Astrocyte of the cerebellum (primary cell): Measurements from ENCODE around the gene HMGXB4.

Experiments used
- DNase-seq: peaks from one replicate; pipeline ENCODE4 v3.0.0-alpha.2; 2011; ENCODE audit warnings: low read depth
- H3K4me3 ChIP-seq: 2 replicates; pipeline ENCODE4 v1.5.1; 2011; ENCODE audit warnings: mild to moderate bottlenecking, low read depth, low read length, moderate library complexity
- in situ Hi-C: cut with HindIII; loops from 2 replicates; pipeline ENCODE4 v1.10.0; 2017; ENCODE audit warnings: low sequenced_read_pairs
- TF ChIP-seq, protein P1 (sequence below): IDR thresholded peaks from 2 replicates; pipeline ENCODE4 v1.5.1; 2012; ENCODE audit warnings: low read length, low read depth, moderate library complexity, mild to moderate bottlenecking; ENCODE audit errors: missing control alignments

Gene HMGXB4

DNA sequence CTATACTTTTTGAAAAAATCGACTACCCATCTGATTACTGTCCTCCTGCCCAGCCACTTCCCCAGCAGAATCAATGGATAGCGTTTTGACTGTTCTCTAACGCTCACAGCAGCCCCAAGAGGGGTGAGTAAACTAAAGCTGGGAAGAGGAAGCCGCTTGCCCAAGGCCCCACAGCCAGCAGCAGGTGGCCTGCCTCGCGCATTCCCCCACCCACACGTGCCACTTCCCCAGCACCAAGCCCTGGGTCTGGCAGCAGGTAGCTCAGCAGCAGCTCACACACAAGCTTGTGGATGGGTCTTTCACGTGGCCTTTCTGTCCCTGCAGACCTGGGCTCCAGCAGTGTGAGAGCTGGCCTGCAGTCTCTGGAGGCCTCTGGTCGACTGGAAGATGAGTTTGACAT lies 76.7 kb downstream of the HMGXB4 start:
- in situ Hi-C loops, result no loop called here
- H3K4me3 ChIP-seq, result no peak overlapping the region
- no peak for DNase-seq
- TF ChIP-seq, protein P1, sequence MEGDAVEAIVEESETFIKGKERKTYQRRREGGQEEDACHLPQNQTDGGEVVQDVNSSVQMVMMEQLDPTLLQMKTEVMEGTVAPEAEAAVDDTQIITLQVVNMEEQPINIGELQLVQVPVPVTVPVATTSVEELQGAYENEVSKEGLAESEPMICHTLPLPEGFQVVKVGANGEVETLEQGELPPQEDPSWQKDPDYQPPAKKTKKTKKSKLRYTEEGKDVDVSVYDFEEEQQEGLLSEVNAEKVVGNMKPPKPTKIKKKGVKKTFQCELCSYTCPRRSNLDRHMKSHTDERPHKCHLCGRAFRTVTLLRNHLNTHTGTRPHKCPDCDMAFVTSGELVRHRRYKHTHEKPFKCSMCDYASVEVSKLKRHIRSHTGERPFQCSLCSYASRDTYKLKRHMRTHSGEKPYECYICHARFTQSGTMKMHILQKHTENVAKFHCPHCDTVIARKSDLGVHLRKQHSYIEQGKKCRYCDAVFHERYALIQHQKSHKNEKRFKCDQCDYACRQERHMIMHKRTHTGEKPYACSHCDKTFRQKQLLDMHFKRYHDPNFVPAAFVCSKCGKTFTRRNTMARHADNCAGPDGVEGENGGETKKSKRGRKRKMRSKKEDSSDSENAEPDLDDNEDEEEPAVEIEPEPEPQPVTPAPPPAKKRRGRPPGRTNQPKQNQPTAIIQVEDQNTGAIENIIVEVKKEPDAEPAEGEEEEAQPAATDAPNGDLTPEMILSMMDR, result no peak

DNA sequence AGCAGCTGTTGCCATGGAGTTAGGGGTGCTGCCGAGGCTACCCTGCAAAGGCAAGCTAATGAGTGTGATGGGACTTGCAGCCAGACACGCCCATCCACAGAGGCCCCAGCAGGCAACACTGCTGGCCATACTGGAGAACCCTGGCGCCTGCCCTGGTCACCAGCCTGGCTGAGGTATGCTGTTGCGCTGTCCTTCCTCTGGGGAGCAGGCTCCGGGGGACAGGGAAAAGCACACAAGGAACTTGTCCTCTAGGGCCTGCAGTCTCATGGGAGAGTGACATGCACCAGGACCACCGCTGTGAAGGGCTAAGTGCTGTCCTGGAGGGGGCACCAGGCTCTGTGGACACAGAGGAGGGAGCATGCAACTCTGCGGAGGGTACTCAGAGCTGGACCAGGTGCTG lies 78.2 kb downstream of the HMGXB4 start:
- no peak overlapping the region for H3K4me3 ChIP-seq
- no peak for DNase-seq
- in situ Hi-C loops, result no loop called here
- TF ChIP-seq, protein P1, result no peak

DNA sequence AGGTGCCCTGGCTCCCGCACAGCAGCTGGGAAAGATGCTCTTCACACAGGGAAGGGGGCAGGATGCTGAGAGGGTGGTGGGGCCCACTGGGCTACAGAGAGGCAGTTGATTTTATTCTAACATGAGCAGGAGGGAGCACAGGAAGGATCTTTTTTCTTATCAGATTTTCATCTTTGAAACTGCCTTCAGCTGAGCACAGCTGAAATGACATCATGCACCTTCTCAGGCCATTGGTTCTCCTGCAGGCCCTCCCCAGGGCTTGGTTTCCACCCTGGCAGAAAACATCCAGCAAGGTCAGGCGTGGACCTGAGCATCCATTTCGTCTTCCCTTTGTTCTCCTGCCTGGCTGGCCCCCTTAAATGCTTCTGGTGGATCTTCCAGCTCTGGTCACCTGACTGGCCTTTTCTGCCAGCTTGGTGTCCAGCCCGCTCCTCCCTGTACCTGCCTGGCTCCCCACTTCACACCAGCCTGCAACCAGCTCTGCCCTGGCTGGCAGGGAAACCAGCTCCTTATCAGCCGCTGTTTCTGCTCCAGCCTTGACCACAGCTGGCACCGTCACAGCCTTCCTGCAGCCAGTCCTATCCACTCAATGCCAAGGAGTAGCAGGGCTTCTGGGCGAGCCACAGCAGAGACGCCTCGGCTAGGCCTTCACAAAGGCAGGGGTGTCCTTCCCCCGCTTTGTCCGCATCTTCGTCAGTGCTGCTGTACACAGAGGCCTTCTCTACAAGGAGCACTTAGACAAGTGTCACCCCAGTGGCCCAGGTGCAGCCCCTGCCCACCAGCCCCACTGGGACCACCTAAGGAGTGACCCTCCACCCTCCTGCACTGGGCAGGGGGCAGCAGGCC lies 78.9 kb downstream of the HMGXB4 start:
- no peak overlapping the region for H3K4me3 ChIP-seq
- in situ Hi-C loops, result no loop called here
- no peak for DNase-seq
- TF ChIP-seq, protein P1, result no peak

DNA sequence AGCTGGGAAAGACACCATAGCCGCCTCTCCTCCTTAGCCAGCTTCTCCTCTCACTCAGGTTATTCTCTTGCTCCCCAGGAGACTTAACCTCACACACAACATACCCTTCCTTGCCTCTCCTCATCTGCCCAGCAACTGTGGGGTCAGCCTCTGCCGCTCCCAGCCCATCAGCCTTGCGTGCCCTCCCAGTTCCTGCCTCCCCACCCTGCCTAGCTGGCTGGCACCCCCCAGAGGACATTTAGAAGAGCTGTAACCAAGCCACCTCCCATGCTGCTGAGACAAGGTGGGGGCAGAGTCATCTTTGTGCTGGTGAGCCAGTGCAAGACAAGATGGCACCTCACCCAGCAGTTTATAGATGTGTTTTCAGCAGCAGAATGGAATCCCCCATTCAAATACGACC lies 80.6 kb downstream of the HMGXB4 start:
- TF ChIP-seq, protein P1, result no peak
- in situ Hi-C loops, result no loop called here
- no peak overlapping the region for H3K4me3 ChIP-seq
- DNase-seq, result no peak

DNA sequence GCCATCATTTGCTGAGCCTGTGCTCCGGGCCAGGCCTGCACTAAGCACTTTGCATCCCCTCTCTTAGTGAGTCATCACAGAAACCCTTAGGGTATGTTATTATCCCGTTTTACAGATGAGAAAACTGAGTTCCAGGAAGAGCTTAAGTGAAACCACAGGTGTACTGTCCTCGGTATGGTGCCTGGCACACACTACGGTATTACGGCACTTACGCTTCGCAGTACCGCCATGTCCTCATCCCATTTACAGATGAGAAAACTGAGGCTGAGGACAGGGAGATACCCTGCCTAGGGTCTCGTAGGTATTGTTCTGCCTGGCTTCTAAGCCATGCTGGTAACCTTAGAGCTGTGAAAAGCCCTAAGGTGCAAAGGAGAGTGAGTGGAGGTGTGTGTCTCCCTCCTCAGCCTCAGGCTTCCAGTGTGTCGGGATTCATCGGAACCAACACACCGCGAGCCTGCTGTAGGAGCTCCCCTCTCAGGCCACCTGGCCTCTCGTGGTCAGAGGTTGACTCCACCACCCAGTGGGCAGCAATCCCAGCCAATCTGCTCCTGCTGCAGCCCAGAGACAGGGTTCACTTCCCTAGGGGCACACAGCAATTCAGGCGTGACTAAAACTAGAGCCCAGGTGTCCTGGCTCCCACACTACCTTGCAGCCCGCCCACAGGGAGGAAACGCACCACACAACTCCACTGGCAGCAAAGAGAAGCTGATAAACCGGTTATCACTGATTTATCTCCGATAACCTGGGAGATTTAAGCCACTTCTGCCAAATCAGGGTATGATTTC lies 84.0 kb downstream of the HMGXB4 start:
- in situ Hi-C loops, result no loop called here
- TF ChIP-seq, protein P1, result no peak
- DNase-seq, result no peak
- no peak overlapping the region for H3K4me3 ChIP-seq

DNA sequence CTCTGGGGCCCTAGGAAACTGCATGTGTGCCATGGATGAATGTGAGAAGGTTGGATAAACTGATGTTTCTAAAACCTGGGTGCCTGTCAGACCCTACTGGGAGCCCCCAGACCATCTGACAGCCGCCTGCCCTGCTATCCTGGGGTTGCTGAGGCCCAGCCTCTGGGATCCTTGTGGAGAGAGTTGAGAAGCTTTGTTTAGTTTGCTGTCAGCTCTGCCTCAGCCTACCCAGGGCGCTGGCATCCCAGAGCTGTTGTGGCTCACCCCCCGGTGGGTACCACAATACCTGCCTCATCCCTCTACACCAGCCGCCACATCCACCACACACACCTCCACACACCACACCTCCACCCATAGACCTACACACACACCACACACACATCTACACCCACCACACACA lies 85.1 kb downstream of the HMGXB4 start:
- TF ChIP-seq, protein P1, result no peak
- no peak for DNase-seq
- no peak overlapping the region for H3K4me3 ChIP-seq
- in situ Hi-C loops, result no loop called here
